OCI-LY7 (cell line): ENCODE results near the gene RSKR. TPM values are rescaled to one million over a fixed set of nuclear protein-coding genes. Genes with fewer than 3 reads are reported as not detected.

Source experiments
- total RNA-seq, 2 experiments: library from RNA; depleted of rRNA in 1 of 2; stranded (reverse); fragments of >200 nt in 1 of 2; shearing (Covaris generic) in 1 of 2; gene quantifications; 2 replicates each; pipeline ENCODE4 v1.2.3, GENCODE V29; 2014 to 2022

The RSKR gene
- total RNA-seq, 2 experiments from 2014 or later: 30.4 to 59.6 TPM

Other genes with a start within 250 kb of the RSKR start
- not detected in 2 replicates for gene SEBOX, start 249.0 kb downstream of the RSKR start, total RNA-seq (2014; rRNA removed; shearing (Covaris generic))
- gene SEBOX, start 249.0 kb downstream of the RSKR start, total RNA-seq (2022): not detected in 2 replicates
- gene VTN, start 243.9 kb downstream of the RSKR start, total RNA-seq (2014; rRNA removed; shearing (Covaris generic)): not detected in 2 replicates
- gene VTN, start 243.9 kb downstream of the RSKR start, total RNA-seq (2022): 0.40 TPM in 1 of 2 replicates, not detected in the other
- gene SARM1, start 242.5 kb downstream of the RSKR start, total RNA-seq (2014; rRNA removed; shearing (Covaris generic)): 4.7 and 7.5 TPM in 2 replicates
- gene SARM1, start 242.5 kb downstream of the RSKR start, total RNA-seq (2022): 21.3 and 21.7 TPM in 2 replicates
- 0.85 and 1.5 TPM in 2 replicates for gene SLC46A1, start 208.0 kb downstream of the RSKR start, total RNA-seq (2014; rRNA removed; shearing (Covaris generic))
- gene SLC46A1, start 208.0 kb downstream of the RSKR start, total RNA-seq (2022): 1.2 and 2.2 TPM in 2 replicates
- gene SLC13A2, start 140.5 kb downstream of the RSKR start, total RNA-seq (2014; rRNA removed; shearing (Covaris generic)): not detected in 2 replicates
- not detected in 2 replicates for gene SLC13A2, start 140.5 kb downstream of the RSKR start, total RNA-seq (2022)
- not detected in 2 replicates for gene FOXN1, start 107.8 kb downstream of the RSKR start, total RNA-seq (2014; rRNA removed; shearing (Covaris generic))
- gene FOXN1, start 107.8 kb downstream of the RSKR start, total RNA-seq (2022): not detected in 2 replicates
- 10.5 and 14.2 TPM in 2 replicates for gene UNC119, start 61.6 kb downstream of the RSKR start, total RNA-seq (2014; rRNA removed; shearing (Covaris generic))
- gene UNC119, start 61.6 kb downstream of the RSKR start, total RNA-seq (2022): 8.4 and 14.9 TPM in 2 replicates
- 13.9 and 23.7 TPM in 2 replicates for gene PIGS, start 42.7 kb downstream of the RSKR start, total RNA-seq (2014; rRNA removed; shearing (Covaris generic))
- 34.0 and 34.5 TPM in 2 replicates for gene PIGS, start 42.7 kb downstream of the RSKR start, total RNA-seq (2022)
- 62.4 and 70.7 TPM in 2 replicates for gene ALDOC, start 37.3 kb downstream of the RSKR start, total RNA-seq (2014; rRNA removed; shearing (Covaris generic))
- 25.7 and 46.2 TPM in 2 replicates for gene ALDOC, start 37.3 kb downstream of the RSKR start, total RNA-seq (2022)
- 161 and 163 TPM in 2 replicates for gene SPAG5, start 15.2 kb downstream of the RSKR start, total RNA-seq (2014; rRNA removed; shearing (Covaris generic))
- gene SPAG5, start 15.2 kb downstream of the RSKR start, total RNA-seq (2022): 152 and 156 TPM in 2 replicates
- 147 and 151 TPM in 2 replicates for gene BLTP2, start 31.0 kb upstream of the RSKR start, total RNA-seq (2014; rRNA removed; shearing (Covaris generic))
- 177 and 185 TPM in 2 replicates for gene BLTP2, start 31.0 kb upstream of the RSKR start, total RNA-seq (2022)
- gene SDF2, start 47.7 kb upstream of the RSKR start, total RNA-seq (2014; rRNA removed; shearing (Covaris generic)): 31.2 and 31.8 TPM in 2 replicates
- gene SDF2, start 47.7 kb upstream of the RSKR start, total RNA-seq (2022): 32.9 and 38.6 TPM in 2 replicates
- gene SUPT6H, start 48.0 kb upstream of the RSKR start, total RNA-seq (2014; rRNA removed; shearing (Covaris generic)): 32.1 and 33.7 TPM in 2 replicates
- gene SUPT6H, start 48.0 kb upstream of the RSKR start, total RNA-seq (2022): 70.4 and 76.5 TPM in 2 replicates
- 4.5 and 11.3 TPM in 2 replicates for gene PROCA1, start 97.7 kb upstream of the RSKR start, total RNA-seq (2014; rRNA removed; shearing (Covaris generic))
- gene PROCA1, start 97.7 kb upstream of the RSKR start, total RNA-seq (2022): 4.6 and 5.9 TPM in 2 replicates
- gene RAB34, start 103.7 kb upstream of the RSKR start, total RNA-seq (2014; rRNA removed; shearing (Covaris generic)): 0.22 TPM in 1 of 2 replicates, not detected in the other
- 0.46 and 0.99 TPM in 2 replicates for gene RAB34, start 103.7 kb upstream of the RSKR start, total RNA-seq (2022)
- gene RPL23A, start 105.8 kb upstream of the RSKR start, total RNA-seq (2014; rRNA removed; shearing (Covaris generic)): 930 and 1,152 TPM in 2 replicates
- gene RPL23A, start 105.8 kb upstream of the RSKR start, total RNA-seq (2022): 2,557 and 2,633 TPM in 2 replicates
- gene TLCD1, start 112.0 kb upstream of the RSKR start, total RNA-seq (2014; rRNA removed; shearing (Covaris generic)): 0.28 and 1.6 TPM in 2 replicates
- 2.5 and 3.4 TPM in 2 replicates for gene TLCD1, start 112.0 kb upstream of the RSKR start, total RNA-seq (2022)
- 12.2 and 17.0 TPM in 2 replicates for gene NEK8, start 114.6 kb upstream of the RSKR start, total RNA-seq (2014; rRNA removed; shearing (Covaris generic))
- gene NEK8, start 114.6 kb upstream of the RSKR start, total RNA-seq (2022): 14.0 and 15.1 TPM in 2 replicates
- 73.6 and 105 TPM in 2 replicates for gene TRAF4, start 129.8 kb upstream of the RSKR start, total RNA-seq (2014; rRNA removed; shearing (Covaris generic))
- 116 and 123 TPM in 2 replicates for gene TRAF4, start 129.8 kb upstream of the RSKR start, total RNA-seq (2022)
- gene FAM222B, start 228.6 kb upstream of the RSKR start, total RNA-seq (2014; rRNA removed; shearing (Covaris generic)): 4.0 and 4.6 TPM in 2 replicates
- 15.2 and 19.7 TPM in 2 replicates for gene FAM222B, start 228.6 kb upstream of the RSKR start, total RNA-seq (2022)
- gene ERAL1, start 240.8 kb upstream of the RSKR start, total RNA-seq (2014; rRNA removed; shearing (Covaris generic)): 25.0 and 30.8 TPM in 2 replicates
- 58.0 and 62.1 TPM in 2 replicates for gene ERAL1, start 240.8 kb upstream of the RSKR start, total RNA-seq (2022)